Measurements from ENCODE around the gene OR11H6.

DNA sequence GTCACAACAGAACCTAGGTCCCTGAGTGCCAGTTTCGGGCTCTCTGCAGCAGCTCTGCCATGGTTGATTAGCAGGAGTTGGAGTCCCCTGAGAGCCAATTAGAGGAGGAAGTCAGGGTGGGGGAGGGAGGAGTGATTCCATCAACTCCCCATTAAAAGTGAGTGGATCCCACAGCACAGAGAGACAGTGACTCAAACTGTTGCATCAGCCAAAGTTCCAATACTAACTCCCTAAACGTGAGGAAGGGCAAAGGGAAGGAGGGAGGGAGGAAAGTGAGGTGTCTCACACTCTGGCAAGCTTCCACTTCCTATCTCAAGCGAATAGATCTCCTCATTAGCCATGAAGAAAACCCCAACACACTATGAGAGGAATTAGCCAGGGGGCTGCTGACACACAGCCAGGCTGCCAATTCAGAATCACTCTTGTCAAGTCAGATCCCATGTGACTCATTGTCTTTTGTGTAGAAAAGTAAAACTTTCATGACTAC is 39.2 kb downstream of the OR11H6 start:
- TF ChIP-seq CTCF (optimal IDR thresholded peaks at IDR 0.05 in 1 of 3, IDR thresholded peaks at IDR 0.05 in 1 of 3, conservative IDR thresholded peaks at IDR 0.05 in 1 of 3; ENCODE audit: extremely low read depth in 1 of 3, insufficient read depth in 2 of 3, low read length in 3 of 3): no peak
- no peak for TF ChIP-seq EZH2 (IDR thresholded peaks at IDR 0.05; ENCODE audit: low read length)
